ENCODE measurements around the gene RMND5B.
"Not testable (repeated sequence)": the region's sequence is repeated elsewhere in the genome, so short reads cannot be mapped to it uniquely, and the experiment has no call there.

Gene RMND5B, protein sequence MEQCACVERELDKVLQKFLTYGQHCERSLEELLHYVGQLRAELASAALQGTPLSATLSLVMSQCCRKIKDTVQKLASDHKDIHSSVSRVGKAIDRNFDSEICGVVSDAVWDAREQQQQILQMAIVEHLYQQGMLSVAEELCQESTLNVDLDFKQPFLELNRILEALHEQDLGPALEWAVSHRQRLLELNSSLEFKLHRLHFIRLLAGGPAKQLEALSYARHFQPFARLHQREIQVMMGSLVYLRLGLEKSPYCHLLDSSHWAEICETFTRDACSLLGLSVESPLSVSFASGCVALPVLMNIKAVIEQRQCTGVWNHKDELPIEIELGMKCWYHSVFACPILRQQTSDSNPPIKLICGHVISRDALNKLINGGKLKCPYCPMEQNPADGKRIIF

DNA sequence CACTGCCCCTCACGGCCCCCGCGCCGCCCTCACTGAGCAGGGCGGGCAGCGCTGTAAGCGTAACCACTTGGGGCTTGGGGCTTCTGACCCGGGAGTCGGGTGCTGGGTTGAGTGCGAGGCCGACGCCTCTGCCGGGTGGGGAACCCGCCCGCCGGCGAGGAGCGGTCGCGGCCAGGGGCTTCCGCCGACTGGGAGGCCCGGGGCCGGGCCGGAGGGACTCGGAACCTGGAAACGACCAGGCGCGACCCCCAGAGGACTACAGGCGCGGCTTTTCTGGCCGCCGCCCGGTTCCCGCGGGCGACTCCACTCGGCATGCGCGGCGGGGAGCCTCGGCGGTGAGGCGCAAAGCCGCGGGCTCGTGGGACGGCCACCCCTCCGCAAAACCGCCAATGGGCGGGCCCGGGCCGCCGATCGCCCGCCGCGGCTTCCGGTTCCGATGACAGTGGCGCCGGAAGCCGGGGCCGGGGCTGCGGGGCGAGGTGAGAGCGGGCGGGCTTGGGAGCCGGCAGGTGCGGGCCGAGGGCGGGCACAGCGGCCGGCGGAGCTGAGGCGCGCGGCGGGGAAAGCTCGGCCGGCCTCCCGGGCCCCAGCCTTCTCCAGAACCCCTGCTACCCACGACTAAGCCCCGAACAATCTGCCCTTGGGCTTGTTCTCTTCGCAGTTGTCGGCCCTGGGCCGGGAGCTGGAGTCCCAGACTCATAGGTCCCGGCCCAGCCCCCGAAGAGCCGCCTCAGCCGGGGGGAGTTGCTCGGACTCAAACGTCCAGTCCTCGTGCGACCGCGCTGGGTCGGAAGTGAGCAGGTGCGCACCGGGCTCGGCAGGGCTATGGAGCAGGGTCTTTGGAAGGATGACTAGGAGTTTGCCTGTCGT, at the start of gene RMND5B:
Gene RMND5B (plus strand): TSS at position 439 of the 870 bp plus-strand sequence. CDS start 7,106 bp downstream, outside the sequence.
- Mint-ChIP-seq H3K27ac (peak within 1 kb of the TSS; percentile 66), H3K9me3 (no peaks in the 10 kb centered on the region), H3K36me3 (ENCODE audit: low read depth) (peaks cover 28% of the 10 kb centered on the region), H3K4me3 (peak within 1 kb of the TSS; percentile 87), H3K4me1 (ENCODE audit: low read depth) (peaks cover 14% of the 10 kb centered on the region), H3K27me3 (peaks cover 8% of the 10 kb centered on the region)
- intact Hi-C loops (cut with micrococcal nuclease), result loop anchor here (1.0 kb wide), 1 partner anchor 23 kb away; no protein-coding TSS in a partner anchor

DNA sequence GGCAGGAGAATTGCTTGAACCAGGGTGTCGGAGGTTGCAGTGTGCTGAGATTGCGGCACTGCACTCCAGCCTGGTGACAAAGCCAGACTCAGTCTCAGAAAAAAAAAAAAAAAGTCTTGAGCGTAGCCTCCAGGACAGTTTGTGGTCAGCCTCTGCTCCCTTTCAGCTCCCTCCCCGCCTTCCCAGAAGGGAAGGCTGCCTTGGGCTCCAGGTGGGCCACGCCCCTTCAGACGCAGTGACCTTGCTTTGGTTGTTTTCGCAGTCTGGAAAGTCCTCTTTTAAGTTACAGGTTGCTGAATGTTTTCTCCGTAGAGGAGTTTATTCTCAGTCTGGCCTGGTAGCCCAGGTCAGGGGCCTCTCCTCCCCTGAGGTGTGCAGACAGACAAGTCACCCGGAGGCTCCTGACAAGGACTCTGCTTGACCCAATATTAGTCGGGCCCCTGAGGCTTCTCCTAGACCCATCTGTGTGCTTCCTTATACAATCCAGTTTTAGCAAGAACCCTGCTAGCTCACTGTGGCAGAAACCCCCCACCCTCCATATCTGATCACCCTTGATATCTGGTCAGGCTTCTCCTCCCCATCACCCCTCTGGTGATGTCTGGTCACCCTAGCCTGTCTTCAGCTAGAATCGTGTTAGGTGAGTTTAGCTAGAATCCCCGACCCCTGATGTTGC, 49.1 kb upstream of the RMND5B start:
- no peak overlapping the region for H3K27ac Mint-ChIP-seq
- no peaks in the 10 kb centered on the region for H3K4me1 Mint-ChIP-seq (ENCODE audit: low read depth)
- H3K9me3 Mint-ChIP-seq, result no peaks in the 10 kb centered on the region
- intact Hi-C loops (cut with micrococcal nuclease), result no loop called here
- no peak overlapping the region for H3K4me3 Mint-ChIP-seq
- peaks cover 24% of the 10 kb centered on the region for H3K27me3 Mint-ChIP-seq
- no peaks in the 10 kb centered on the region for H3K36me3 Mint-ChIP-seq (ENCODE audit: low read depth)

DNA sequence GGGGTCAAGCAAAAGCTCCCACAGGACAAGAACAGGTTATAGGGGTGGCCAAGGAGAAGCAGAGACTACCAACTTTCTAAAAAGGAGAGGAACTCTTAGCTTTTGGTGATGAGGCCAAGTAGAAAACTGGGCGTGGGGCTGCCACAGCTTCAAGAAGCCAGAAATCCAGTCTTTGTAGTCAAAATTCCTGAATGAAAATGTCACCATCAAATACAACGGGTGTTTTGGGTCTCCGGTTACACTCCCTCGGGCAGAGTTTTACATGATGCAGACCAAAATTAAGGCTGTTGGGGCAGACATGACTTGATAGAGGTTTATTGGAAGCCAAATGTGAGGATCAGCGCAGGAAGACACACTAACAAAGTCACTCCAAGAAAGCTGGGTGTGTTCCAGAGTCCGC, 46.9 kb upstream of the RMND5B start:
- Mint-ChIP-seq H3K4me3 (no peak overlapping the region), H3K27me3 (peaks cover 24% of the 10 kb centered on the region), H3K36me3 (ENCODE audit: low read depth) (no peaks in the 10 kb centered on the region), H3K9me3 (no peaks in the 10 kb centered on the region), H3K4me1 (ENCODE audit: low read depth) (no peaks in the 10 kb centered on the region), H3K27ac (no peak overlapping the region)
- intact Hi-C loops (cut with micrococcal nuclease), result no loop called here

DNA sequence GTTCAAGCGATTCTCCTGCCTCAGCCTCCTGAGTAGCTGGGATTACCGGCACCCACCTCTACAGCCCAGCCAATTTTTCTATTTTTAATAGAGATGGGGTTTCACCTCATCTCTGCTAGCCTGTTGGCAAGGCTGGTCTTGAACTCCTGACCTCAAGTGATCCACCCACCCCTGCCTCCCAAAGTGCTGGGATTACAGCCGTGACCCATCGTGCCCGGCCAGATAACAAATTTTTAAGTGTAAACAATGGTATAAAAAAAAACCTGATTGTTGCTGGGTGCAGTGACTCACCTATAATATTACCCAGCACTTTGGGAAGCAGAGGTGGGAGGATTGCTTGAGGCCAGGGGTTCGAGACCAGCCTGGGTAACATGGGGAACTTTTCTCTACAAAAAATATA, 45.5 kb upstream of the RMND5B start:
- Mint-ChIP-seq H3K27ac (no peak overlapping the region), H3K4me1 (ENCODE audit: low read depth) (no peaks in the 10 kb centered on the region), H3K9me3 (no peaks in the 10 kb centered on the region), H3K4me3 (no peak overlapping the region), H3K36me3 (ENCODE audit: low read depth) (no peaks in the 10 kb centered on the region), H3K27me3 (peaks cover 24% of the 10 kb centered on the region)
- intact Hi-C loops (cut with micrococcal nuclease), result no loop called here

DNA sequence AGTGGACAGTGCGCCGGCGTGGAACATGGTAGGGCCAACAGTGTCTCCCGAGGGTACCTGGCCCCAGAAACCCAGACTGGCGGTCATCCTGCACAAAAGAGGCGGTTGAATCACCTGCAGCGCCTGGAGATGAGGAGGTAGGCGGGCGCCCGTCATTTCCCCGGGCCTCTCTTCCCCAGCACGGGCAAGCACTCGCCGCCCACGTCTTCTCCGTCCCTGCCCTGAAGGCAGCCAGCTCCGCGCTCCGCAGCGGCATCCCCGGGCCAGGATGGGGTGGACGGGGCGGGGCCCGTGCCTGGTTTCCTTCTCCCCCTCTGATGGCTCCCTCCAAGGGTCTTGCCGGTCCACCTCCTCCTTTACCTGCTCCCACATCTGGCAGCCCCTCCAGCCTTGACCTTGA, 44.5 kb upstream of the RMND5B start:
- no peak overlapping the region for H3K27ac Mint-ChIP-seq
- peaks cover 23% of the 10 kb centered on the region for H3K27me3 Mint-ChIP-seq
- intact Hi-C loops (cut with micrococcal nuclease), result no loop called here
- H3K4me1 Mint-ChIP-seq (ENCODE audit: low read depth), result no peaks in the 10 kb centered on the region
- H3K36me3 Mint-ChIP-seq (ENCODE audit: low read depth), result no peaks in the 10 kb centered on the region
- H3K4me3 Mint-ChIP-seq, result no peak overlapping the region
- H3K9me3 Mint-ChIP-seq, result peaks cover 4% of the 10 kb centered on the region

DNA sequence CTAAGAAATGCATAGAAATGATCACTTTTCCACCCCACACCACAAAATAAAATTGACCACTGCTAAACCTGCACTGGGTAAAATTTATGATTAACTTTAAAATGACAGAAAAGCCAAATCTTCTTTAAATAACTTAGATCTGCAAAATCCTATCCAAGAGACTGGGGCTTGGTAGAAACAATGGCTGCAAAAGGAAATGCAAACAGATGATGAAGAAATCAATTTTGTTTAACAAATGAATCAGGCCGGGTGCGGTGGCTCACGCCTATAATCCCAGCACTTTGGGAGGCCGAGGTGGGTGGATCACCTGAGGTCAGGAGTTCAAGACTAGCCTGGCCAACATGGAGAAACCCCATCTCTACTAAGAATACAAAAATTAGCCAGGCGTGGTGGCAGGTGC, 43.6 kb upstream of the RMND5B start:
- H3K27ac Mint-ChIP-seq; intact Hi-C loops (cut with micrococcal nuclease); H3K9me3 Mint-ChIP-seq; H3K4me3 Mint-ChIP-seq; H3K36me3 Mint-ChIP-seq (ENCODE audit: low read depth); H3K4me1 Mint-ChIP-seq (ENCODE audit: low read depth): not testable (repeated sequence)
- peaks cover 25% of the 10 kb centered on the region for H3K27me3 Mint-ChIP-seq

DNA sequence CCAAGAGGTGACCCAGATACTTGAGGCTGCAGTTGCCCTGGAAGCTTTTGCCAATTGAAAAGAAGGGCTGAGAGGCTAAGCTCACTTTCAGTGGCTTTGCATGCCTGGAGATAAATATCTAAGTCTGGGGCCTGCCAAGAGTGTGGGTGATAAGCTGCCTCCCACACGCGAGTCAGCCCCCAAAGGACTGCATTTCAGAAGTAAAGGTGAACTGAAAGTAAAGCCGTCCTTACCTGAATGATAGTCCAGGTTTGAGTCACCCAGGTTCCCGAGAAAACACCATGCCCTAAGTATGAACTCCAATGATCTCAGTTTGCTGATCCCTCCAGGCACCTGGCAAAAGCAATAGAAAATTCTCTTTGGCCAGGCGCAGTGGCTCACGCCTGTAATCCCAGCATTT, 40.0 kb upstream of the RMND5B start:
- intact Hi-C loops (cut with micrococcal nuclease), result no loop called here
- peaks cover 9% of the 10 kb centered on the region for H3K9me3 Mint-ChIP-seq

DNA sequence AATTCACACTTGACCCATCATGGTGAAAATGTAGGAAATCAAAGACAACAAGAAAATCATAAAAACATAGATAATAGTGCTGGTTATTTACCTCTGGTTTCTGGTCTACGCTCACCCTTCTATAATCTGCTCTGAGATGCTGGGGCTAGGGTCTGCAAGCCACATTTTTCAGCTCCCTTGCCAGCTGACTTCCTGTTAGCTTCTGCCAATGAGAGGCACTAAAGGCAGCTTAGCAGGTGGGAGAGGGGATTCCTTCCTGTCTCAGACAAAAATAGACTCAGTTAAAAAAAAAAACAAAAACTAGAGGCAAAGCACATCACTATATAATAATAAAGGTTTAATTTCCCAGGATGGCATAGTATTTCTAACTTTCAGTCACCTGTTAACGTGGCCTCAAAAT, 37.7 kb upstream of the RMND5B start:
- intact Hi-C loops (cut with micrococcal nuclease), result no loop called here
- no peaks in the 10 kb centered on the region for H3K4me1 Mint-ChIP-seq (ENCODE audit: low read depth)
- H3K27me3 Mint-ChIP-seq, result peaks cover 15% of the 10 kb centered on the region
- H3K36me3 Mint-ChIP-seq (ENCODE audit: low read depth), result no peaks in the 10 kb centered on the region
- H3K4me3 Mint-ChIP-seq, result no peak overlapping the region
- H3K9me3 Mint-ChIP-seq, result peaks cover 9% of the 10 kb centered on the region
- no peak overlapping the region for H3K27ac Mint-ChIP-seq

More for the DNA sequence above, 40.0 kb upstream of the RMND5B start:
- Mint-ChIP-seq H3K27me3 (peaks cover 20% of the 10 kb centered on the region), H3K27ac (no peak overlapping the region), H3K4me1 (ENCODE audit: low read depth) (no peaks in the 10 kb centered on the region), H3K36me3 (ENCODE audit: low read depth) (no peaks in the 10 kb centered on the region), H3K4me3 (no peak overlapping the region)

DNA sequence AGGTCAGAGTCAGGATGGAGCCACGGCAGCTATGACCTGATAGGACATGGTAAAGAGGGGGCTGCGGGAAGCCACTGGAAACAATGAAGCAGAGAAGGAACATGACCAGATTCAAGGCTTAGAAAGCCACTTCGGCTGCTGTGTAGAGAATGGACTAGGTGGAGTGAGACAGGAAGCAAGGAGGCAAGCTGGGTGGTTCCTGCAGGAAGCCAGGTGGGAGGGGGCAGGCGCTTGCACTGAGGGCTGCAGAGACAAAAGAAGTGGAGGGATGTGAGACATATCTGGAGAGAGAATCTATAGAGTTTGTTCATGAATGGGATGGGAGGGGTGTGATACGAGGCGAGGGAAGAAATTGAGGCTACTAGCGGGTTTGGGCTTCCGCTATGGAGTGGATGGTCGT, 36.5 kb upstream of the RMND5B start:
- no peak overlapping the region for H3K27ac Mint-ChIP-seq
- H3K4me1 Mint-ChIP-seq (ENCODE audit: low read depth), result no peaks in the 10 kb centered on the region
- intact Hi-C loops (cut with micrococcal nuclease), result no loop called here
- no peaks in the 10 kb centered on the region for H3K36me3 Mint-ChIP-seq (ENCODE audit: low read depth)
- H3K27me3 Mint-ChIP-seq, result peaks cover 15% of the 10 kb centered on the region
- H3K9me3 Mint-ChIP-seq, result peaks cover 9% of the 10 kb centered on the region
- H3K4me3 Mint-ChIP-seq, result no peak overlapping the region

DNA sequence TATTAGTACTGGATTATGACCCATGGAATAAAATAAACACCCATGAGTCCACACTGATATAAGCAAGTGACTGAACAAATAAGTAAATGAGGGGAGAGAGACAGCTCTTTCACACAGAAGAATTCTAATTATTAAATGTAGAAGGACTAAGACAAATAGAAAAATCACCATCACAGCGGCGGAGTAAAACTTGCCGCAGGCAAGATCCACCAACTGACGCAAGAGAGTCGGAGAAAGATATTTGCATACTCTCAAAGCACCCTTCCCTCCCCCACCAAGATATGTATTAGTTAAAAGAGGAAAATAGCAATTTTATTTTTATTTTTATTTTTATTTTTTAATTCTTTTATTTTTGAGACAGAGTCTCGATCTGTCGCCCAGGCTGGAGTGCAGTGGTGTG, 32.1 kb upstream of the RMND5B start:
- Mint-ChIP-seq H3K27me3 (peaks cover 12% of the 10 kb centered on the region), H3K36me3 (ENCODE audit: low read depth) (no peaks in the 10 kb centered on the region), H3K9me3 (no peaks in the 10 kb centered on the region), H3K4me1 (ENCODE audit: low read depth) (no peaks in the 10 kb centered on the region), H3K27ac (no peak overlapping the region), H3K4me3 (no peak overlapping the region)
- intact Hi-C loops (cut with micrococcal nuclease), result no loop called here

DNA sequence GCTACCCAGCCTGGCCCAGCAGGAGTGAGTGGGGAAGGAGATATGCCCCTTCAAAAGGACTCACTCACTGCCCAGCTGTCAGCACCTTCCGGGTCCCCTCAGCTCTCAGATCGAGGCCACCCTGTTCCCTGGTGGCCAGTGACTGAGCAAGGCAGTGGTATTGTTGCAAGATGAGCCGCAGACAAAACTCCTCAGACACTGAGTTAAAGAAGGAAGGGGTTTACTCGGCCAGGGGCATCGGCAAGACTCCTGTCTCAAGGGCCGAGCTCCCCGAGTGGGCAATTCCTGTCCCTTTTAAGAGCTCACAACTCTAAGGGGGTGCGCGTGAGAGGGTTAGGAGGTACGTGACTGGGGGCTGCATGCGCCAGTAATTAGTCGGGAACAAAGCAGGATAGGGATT, 27.2 kb upstream of the RMND5B start:
- H3K4me3 Mint-ChIP-seq, result no peak overlapping the region
- H3K27ac Mint-ChIP-seq, result no peak overlapping the region
- no peaks in the 10 kb centered on the region for H3K9me3 Mint-ChIP-seq
- H3K4me1 Mint-ChIP-seq (ENCODE audit: low read depth), result peaks cover 16% of the 10 kb centered on the region
- intact Hi-C loops (cut with micrococcal nuclease), result no loop called here
- H3K27me3 Mint-ChIP-seq, result peaks cover 38% of the 10 kb centered on the region
- no peaks in the 10 kb centered on the region for H3K36me3 Mint-ChIP-seq (ENCODE audit: low read depth)

DNA sequence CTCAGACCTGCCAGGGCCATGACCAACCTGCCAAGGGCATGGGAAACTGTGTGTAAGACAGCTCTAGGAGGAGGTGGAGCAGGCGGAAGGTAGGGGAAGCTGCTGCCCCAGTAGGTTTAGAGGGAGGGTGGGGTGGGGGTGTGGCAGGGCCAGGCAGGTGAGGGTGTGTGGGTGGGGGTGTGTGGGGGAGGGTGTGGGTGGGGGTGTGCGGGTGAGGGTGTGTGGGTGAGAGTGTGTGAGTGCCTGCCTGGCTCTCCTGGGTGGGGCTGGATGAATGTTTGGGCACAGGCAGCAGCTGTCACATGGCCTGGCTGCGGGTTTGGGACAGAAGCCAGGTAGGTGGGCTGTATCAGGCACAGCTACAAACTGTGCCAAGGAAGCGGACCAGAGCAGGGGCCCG, 26.3 kb upstream of the RMND5B start:
- Mint-ChIP-seq H3K4me3 (no peak overlapping the region), H3K27ac (no peak overlapping the region)

DNA sequence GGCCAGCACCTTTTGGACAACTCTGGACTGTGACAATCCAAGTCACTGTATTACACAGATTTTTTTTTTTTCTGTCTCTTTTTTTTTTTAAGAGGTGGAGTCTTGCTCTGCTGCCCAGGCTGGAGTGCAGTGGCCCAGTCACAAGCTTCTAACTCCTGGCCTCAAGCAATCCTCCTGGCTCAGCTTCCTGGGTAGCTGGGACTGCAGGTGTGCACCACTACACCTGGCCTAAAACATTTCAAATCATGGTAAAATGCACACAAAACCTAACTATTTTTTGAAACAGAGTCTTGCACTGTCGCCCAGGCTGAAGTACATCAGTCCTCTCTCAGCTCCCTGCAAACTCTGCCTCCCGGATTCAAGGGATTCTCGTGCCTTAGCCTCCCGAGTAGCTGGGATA, 24.7 kb upstream of the RMND5B start:
- intact Hi-C loops (cut with micrococcal nuclease), result no loop called here
- no peaks in the 10 kb centered on the region for H3K9me3 Mint-ChIP-seq
- no peaks in the 10 kb centered on the region for H3K36me3 Mint-ChIP-seq (ENCODE audit: low read depth)
- H3K27ac Mint-ChIP-seq, result no peak overlapping the region
- peaks cover 24% of the 10 kb centered on the region for H3K4me1 Mint-ChIP-seq (ENCODE audit: low read depth)
- no peak overlapping the region for H3K4me3 Mint-ChIP-seq
- peaks cover 51% of the 10 kb centered on the region for H3K27me3 Mint-ChIP-seq

More for the DNA sequence above, 26.3 kb upstream of the RMND5B start:
- peaks cover 24% of the 10 kb centered on the region for H3K4me1 Mint-ChIP-seq (ENCODE audit: low read depth)
- H3K9me3 Mint-ChIP-seq, result no peaks in the 10 kb centered on the region
- H3K36me3 Mint-ChIP-seq (ENCODE audit: low read depth), result no peaks in the 10 kb centered on the region
- peaks cover 39% of the 10 kb centered on the region for H3K27me3 Mint-ChIP-seq
- intact Hi-C loops (cut with micrococcal nuclease), result no loop called here

Measured in dendritic cell treated with granulocyte-macrophage colony-stimulating factor and Interleukin-4, amounts not matched to agents 40 ng/mL and 50 ng/mL, for 4 days (primary cell).